Ramos (cell line): Measurements from ENCODE around the gene TMOD1.
"Not testable (repeated sequence)": the region's sequence is repeated elsewhere in the genome, so short reads cannot be mapped to it uniquely, and the experiment has no call there.

Experiments used
- in situ Hi-C: fragments of 300-500 bp; cut with MboI; formaldehyde crosslinking; loops from one replicate; pipeline ENCODE4 v1.14.3; 2022; ENCODE audit warnings: low sequenced_read_pairs; ENCODE audit not compliant: unreplicated experiment

The TMOD1 gene

DNA sequence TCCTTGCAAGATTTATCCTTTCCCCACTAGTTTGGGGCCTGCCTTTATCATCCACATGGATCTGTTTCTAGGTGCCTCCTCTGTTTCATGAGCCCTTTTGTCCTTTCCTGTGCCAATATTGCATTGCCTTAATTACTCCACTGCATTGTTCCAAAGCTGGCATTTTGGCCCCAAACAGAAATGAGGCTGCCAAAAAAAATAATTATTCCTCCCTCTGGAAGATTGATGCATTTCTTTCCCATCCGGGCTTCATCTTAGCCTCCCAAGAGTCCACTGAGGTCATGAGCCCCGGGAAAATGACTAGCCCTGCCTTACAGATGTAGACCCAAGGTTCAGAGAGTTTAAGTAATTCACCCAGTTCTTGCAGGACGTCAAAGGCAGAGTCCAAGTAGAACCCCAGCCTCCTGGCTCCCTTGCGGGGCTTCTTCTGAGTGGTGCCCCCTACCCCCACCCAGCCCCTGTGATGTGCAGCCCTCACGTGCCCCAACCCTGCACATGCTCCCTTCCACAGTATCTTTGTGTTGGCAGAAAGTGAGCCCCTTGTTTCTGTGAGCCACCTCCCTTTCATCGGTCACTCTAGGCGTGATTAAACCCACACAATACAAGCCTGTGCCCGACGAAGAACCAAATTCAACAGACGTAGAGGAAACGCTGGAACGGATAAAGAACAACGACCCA, 62.1 kb downstream of the TMOD1 start:
- in situ Hi-C loops = no loop called here

- in situ Hi-C loops = no loop called here
These were observed 63.1 kb downstream of the TMOD1 start for GRCh38 chr9:97564291-97565175.

DNA sequence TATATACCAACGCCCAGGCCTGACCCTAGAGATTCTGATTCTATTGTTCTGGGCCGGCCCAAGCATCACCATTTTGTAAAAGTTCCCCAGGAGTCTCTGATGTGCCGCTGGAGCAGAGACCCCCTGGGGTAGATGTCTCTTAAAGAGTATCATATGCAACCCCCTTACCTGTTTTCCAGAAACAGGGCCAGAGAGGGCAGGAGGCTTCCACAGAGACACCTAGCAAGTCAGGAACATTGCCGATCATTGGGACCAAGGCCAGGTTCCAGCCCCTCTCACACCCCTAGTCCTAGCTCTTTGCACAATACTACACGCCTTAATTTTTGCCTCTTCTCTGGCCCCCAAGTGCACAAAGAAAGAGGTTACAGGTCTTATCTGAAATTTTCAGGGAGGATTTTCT, 63.8 kb downstream of the TMOD1 start:
- in situ Hi-C loops = no loop called here

DNA sequence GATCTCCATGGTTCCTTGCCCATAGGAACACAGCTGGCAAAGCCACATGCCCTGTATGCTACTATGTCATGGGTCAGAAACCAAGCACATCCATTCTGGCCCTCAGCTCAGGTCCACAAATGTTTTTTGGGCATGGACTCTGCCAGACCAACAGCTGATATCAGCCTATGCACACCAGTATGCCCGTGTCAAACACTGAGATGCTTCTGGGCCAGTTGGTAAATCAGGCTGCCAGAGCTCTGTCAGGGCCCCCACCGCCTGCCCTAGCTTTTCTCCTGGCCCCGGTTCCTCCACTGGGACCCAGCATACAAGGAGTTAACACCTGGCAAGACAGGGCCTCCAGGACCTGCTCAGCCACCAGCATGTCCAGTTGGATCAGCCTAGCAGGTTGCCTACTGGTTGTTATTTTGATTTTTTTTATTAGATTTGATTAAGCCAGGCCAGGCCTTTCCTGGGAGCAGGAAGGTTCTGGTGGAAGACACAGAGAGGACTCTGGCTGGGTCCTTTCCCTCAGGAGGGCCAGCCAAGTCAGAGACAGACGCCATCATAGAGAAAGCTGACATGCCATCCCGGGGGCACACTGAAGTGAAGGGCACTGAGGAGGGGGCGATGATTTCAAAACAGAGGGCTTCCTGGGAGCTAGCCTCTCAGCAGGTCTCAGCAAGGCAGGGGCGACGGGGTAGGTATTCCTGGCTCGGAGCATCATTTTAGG, 65.9 kb downstream of the TMOD1 start:
- in situ Hi-C loops = no loop called here

DNA sequence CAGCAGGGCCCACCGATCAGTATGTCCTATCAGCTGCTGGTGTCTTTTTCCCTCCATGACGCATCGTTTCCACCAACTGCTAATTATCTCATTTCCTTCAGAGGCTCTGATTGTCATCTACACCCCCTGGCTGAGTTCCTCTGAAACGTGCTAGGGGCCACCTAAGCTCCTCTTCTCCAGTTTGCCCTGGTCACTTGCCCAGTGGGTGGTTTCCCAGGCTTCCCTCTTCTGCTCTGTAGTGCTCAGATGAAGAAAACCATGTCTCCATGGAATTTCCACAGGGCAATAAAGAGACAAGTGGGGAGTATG, 66.4 kb downstream of the TMOD1 start:
- in situ Hi-C loops = no loop called here

- in situ Hi-C loops = no loop called here
These were observed 67.2 kb downstream of the TMOD1 start for GRCh38 chr9:97568461-97569275.

DNA sequence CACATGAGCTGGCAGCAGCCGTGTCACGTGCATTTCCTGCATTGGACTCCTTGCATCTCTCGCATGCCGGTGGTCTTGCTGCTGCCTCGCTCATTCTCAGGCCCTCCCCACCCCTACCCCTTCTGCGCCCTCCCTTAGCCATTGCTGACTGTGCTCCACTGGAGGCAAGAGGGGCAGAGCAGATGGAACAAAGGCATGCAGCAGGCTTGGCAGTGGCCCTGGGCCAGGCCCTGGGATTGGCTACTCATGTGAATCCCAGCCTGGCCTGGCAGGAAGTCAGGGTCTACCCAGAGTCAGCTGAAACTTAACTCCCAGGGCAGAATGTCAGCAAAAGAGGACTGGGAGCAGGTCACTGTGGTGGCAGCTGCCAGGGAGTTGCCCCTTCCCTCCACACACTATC, 69.4 kb downstream of the TMOD1 start:
- in situ Hi-C loops = no loop called here

DNA sequence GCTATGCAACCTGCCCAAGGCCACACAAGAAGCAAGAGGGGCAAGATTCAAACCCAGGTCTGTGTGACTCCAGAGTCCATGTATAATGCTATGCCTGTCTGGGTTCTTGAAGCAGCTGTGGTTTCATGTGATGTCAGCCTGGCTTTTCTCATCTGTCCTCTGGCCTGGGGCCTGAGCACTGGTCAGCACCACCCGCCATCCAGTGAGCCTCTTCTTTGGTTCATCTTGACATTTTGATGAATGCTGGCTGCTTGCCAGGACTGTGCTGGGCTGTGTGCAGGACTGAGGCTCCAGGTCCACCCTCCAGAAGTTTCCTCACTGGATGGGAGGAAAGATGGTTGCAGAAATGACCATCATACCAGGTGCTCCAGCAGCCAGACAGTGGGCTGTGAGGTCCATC, 70.2 kb downstream of the TMOD1 start:
- in situ Hi-C loops = no loop called here

DNA sequence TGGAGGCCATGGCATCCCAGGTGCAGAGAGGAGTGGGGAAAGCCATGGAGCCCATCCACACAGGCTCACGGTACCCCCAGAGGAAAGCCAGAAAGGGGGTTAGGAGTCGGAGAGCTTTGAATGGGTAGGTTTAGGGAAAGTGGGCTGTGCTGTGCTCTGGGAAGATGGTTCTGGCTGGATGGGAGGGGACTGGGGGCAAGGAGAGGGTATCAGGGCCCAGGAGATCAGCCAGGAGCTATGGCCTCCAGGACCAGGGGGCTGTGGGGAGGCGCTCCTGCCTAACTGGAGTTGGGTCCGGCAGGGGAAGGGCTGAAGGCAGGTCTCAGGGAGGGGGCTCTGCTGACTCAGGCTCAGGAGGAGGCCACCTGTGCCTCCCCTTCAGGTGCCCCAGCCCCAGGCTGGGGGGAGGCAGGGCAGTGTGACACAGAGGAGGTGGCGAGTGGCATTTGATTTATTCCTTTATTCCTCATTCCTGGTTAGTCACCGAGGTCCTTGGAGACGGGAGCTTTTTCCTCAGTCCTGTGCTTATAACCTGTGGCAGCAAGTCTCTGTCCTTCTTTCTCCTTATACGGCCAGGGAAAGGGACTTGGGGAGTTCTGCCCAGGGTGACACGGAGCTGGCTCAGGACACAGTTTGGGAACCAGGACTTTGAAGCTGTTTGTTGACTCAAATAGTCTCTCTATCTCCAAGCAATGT, 70.9 kb downstream of the TMOD1 start:
- in situ Hi-C loops = no loop called here

- in situ Hi-C loops = no loop called here
These were observed 71.5 kb downstream of the TMOD1 start for GRCh38 chr9:97572892-97573365.

DNA sequence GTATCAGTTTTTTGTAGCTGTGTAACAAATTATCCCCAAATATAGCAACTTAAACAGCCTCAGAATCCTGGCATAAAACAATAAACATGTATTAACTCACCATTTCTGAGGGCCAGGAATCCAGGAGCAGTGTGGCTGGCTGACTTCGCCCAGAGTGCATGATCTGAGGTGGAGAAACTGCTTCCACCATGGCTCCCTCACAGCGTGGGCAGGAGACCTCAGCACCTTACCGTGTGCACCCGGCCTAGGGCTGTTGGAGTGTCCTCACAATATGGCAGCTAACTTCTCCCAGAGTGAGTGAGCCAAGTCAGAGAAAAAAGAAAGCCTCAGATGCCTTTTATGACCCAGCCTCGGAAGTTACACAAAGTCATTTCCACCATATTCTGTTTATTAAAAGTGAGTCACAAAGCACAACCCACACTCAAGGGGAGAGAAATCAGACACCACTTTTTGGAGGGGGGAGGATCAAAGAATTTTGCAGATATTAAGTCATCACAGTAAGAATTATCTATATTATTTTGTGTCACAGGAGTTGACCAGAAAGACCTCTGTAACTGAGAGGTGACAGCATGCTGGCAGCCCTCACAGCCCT, 72.1 kb downstream of the TMOD1 start:
- in situ Hi-C loops = no loop called here

- in situ Hi-C loops = not testable (repeated sequence)
These were observed 72.7 kb downstream of the TMOD1 start for GRCh38 chr9:97574101-97574571.

DNA sequence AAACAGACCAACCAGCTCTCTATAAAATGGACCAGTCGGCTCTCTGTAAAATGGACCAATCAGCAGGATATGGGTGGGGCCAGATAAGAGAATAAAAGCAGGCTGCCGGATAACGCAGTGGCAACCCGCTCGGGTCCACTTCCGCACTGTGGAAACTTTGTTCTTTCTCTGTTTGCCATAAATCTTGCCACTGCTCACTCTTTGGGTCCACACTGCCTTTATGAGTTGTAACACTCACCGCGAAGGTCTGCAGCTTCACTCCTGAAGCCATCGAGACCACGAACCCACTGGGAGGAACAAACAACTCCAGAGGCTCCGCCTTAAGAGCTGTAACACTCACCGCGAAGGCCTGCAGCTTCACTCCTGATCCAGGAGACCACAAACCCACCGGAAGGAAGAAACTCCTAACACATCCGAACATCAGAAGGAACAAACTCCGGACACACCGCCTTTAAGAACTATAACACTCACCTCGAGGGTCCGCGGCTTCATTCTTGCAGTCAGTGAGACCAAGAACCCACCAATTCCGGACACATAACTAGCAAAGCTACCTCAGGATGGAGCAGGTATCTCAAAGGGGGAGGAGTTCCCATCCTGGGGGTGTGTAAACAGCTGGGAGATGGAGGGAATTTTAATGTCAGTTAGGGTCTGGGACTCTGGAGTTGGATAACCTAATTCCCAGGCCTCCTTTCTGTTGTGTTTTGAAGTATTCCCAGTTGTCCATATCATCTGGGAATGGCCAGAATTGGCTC, 73.6 kb downstream of the TMOD1 start:
- in situ Hi-C loops = not testable (repeated sequence)

DNA sequence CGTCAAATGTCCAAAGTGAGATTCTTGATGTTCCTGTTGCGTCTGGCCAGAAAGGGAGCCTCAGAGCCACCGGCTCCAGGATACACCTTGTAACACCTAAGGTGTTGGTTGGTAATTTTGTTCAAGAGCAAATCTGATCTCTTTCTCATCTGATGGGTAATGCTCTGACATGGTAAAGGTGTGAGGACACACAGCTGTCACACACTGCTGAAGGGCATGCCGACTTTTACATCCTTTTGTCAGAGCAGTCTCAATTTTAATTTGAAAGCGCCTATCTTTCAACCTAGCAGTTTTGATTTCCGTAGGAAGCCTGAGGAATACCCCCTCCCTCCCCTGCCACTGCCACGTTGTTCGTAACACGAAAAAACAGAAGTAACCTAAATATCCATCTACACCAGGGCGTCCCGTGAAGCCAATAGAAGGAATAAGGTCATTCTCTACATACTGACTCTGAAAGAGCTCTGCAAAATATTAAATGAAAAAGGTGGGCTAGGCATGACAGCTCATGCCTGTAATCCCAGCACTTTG, 74.3 kb downstream of the TMOD1 start:
- in situ Hi-C loops = no loop called here

- in situ Hi-C loops = no loop called here
These were observed 75.6 kb downstream of the TMOD1 start for GRCh38 chr9:97577051-97577450.

DNA sequence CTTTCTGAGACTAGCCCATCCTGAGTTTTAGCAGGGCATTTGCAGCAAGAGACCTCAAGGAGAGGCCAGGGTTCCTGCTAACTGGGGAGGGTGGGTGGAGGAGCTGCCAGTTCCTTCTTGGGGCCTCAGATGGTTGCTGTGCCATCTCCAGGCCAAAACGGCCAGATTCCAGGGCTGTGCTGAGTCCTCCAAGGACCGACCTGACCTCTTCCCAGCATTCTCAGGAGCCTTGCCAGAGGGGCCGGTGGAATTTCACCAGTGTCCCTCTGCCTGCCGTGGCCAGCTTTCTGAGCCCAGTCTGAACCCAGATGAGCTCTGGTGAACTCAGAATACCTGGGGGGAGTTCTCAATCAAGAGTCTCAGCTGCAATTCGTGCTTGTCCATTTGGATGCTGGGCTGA, 77.4 kb downstream of the TMOD1 start:
- in situ Hi-C loops = no loop called here

DNA sequence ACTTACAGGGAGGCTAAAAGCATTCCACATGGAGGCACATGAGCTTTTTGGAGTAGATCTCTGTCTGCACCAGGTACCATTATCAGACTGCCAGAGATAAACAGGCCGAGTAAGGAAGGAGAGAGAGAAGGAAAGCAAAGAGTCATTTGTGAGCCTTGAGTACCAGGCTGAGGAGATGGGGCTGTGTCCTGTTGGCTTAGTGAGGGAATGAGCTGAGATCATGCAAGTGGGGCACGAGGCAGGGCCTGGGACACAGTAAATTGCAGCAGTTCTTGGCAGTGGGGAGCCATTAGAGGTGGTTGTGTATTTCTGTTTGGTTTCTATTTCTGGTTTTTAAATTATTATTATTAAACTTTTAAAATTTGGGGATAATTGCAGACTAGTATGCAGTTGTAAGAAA, 78.4 kb downstream of the TMOD1 start:
- in situ Hi-C loops = no loop called here

DNA sequence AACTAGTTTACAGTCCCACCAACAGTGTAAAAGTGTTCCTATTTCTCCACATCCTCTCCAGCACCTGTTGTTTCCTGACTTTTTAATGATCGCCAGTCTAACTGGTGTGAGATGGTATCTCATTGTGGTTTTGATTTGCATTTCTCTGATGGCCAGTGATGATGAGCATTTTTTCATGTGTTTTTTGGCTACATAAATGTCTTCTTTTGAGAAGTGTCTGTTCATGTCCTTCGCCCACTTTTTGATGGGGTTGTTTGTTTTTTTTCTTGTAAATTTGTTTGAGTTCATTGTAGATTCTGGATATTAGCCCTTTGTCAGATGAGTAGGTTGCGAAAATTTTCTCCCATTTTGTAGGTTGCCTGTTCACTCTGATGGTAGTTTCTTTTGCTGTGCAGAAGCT, 80.1 kb downstream of the TMOD1 start:
- in situ Hi-C loops = not testable (repeated sequence)
